Activated CD8-positive, alpha-beta memory T cell treated with anti-CD3 and anti-CD28 coated beads, Interleukin-2, amount 10 ng/mL, durations not matched to agents 7 days and 5 days (primary cell): ENCODE data around the gene CD96. TPM values are rescaled to one million over a fixed set of nuclear protein-coding genes. Genes with fewer than 3 reads are reported as not detected.

Experiments used
- ATAC-seq: fragments of 150-1000 bp; cut with Tn5 transposase; one replicate; pipeline ENCODE4 v1.10.0; 2021; ENCODE audit warnings: moderate library complexity
- CTCF ChIA-PET: fragments of 350-600 bp; sonication (Branson Sonifier 250); formaldehyde crosslinking; loops from one replicate; lab custom pipeline; 2021; ENCODE audit warnings: antibody characterized with exemption; lab: Charles Lee
- DNase-seq: peaks from one replicate; pipeline ENCODE4 v3.0.0-alpha.2; 2020
- H3K27ac Mint-ChIP-seq: one replicate; pipeline ENCODE4 v1.8.0; 2021; ENCODE audit warnings: mild to moderate bottlenecking, mixed read lengths
- H3K27me3 Mint-ChIP-seq: one replicate; pipeline ENCODE4 v1.8.0; 2021; ENCODE audit warnings: mixed read lengths
- H3K36me3 Mint-ChIP-seq: one replicate; pipeline ENCODE4 v1.8.0; 2021; ENCODE audit warnings: mild to moderate bottlenecking, mixed read lengths
- H3K4me1 Mint-ChIP-seq: one replicate; pipeline ENCODE4 v1.8.0; 2021; ENCODE audit warnings: mixed read lengths
- H3K4me3 Mint-ChIP-seq: one replicate; pipeline ENCODE4 v1.8.0; 2021; ENCODE audit warnings: mild to moderate bottlenecking, moderate library complexity, mixed read lengths
- H3K9me3 Mint-ChIP-seq: one replicate; pipeline ENCODE4 v1.8.0; 2022; ENCODE audit warnings: low read depth, mixed read lengths
- total RNA-seq, 2 experiments: library from RNA; stranded (reverse); gene quantifications; one replicate each; pipeline ENCODE4 v1.2.3, GENCODE V29; 2021

CD96 gene
- total RNA-seq, 2 experiments from 2014 or later = 290 to 311 TPM

DNA sequence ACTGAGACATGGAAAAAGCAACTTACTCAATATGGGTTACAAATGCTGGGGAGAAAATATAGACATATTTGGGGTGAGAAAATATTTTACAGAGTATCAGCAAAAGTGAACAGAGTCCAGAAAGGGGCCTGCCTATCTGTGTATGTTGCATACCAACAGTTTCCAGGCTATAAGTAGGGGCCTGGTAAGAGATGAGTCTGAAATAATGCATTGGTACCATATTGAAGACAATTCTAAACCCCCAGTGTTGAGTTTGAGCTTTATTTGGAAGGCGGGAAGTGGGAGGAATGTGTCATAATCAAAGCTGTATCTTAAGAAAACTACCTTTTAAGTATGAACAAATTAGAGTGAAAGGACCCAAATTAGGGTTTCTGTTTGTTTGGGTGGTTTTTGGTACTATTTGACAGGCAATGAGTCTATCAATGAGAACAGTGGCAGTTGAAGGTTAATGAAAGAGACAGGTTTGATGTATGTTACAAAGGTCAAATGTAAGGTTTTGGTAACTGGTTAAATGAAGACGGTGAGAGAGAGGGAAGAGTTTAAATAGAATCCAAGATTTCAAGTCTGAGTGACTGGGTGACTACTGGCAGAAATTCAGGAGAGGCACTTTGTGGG, 159.4 kb downstream of the CD96 start:
- peaks cover 2% of the 10 kb centered on the region for H3K9me3 Mint-ChIP-seq
- peaks cover 33% of the 10 kb centered on the region for H3K4me1 Mint-ChIP-seq
- no peak overlapping the region for H3K27ac Mint-ChIP-seq
- H3K4me3 Mint-ChIP-seq = no peak overlapping the region
- H3K36me3 Mint-ChIP-seq = peaks cover 23% of the 10 kb centered on the region
- DNase-seq (no peak), ATAC-seq (no peak)
- CTCF ChIA-PET = interaction anchor here (0.9 to 1.8 kb wide), 4 partner anchors 10 to 15 kb away, joined by 3 to 11 read pairs (median 4); no protein-coding TSS in a partner anchor
- no peaks in the 10 kb centered on the region for H3K27me3 Mint-ChIP-seq

Other genes starting within 250 kb of the CD96 start
- 10 to 100 TPM; 27.2 to 90.6 TPM for gene ZBED2, start 53.1 kb downstream of the CD96 start, total RNA-seq
- gene PLCXD2, start 132.5 kb downstream of the CD96 start, total RNA-seq = 10 to 100 TPM; 16.7 to 21.1 TPM